Astrocyte of the cerebellum (primary cell): Measurements from ENCODE around the gene TRAPPC10.

Source experiments
- DNase-seq: peaks from one replicate; pipeline ENCODE4 v3.0.0-alpha.2; 2011; ENCODE audit warnings: low read depth
- H3K4me3 ChIP-seq: 2 replicates; pipeline ENCODE4 v1.5.1; 2011; ENCODE audit warnings: mild to moderate bottlenecking, low read depth, low read length, moderate library complexity
- in situ Hi-C: cut with HindIII; loops from 2 replicates; pipeline ENCODE4 v1.10.0; 2017; ENCODE audit warnings: low sequenced_read_pairs
- TF ChIP-seq, protein P1 (sequence below): IDR thresholded peaks from 2 replicates; pipeline ENCODE4 v1.5.1; 2012; ENCODE audit warnings: low read length, low read depth, moderate library complexity, mild to moderate bottlenecking; ENCODE audit errors: missing control alignments

The TRAPPC10 gene

DNA sequence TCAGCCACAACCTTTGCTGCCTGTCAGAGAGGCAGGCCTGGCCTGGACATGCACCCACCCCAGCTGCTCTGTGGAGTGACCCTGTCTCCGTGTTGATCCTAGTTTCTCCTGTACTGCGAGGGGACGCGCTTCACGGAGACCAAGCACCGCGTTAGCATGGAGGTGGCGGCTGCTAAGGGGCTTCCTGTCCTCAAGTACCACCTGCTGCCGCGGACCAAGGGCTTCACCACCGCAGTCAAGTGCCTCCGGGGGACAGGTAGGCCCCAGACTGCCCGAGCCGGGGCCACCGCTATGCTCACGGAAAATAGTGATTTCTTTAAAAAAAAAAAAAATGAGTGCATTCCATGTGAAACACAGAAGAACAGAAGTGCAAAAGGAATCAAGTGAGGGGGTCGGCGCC lies 41.6 kb upstream of the TRAPPC10 start:
- H3K4me3 ChIP-seq = no peak overlapping the region
- in situ Hi-C loops = no loop called here
- TF ChIP-seq, protein P1, sequence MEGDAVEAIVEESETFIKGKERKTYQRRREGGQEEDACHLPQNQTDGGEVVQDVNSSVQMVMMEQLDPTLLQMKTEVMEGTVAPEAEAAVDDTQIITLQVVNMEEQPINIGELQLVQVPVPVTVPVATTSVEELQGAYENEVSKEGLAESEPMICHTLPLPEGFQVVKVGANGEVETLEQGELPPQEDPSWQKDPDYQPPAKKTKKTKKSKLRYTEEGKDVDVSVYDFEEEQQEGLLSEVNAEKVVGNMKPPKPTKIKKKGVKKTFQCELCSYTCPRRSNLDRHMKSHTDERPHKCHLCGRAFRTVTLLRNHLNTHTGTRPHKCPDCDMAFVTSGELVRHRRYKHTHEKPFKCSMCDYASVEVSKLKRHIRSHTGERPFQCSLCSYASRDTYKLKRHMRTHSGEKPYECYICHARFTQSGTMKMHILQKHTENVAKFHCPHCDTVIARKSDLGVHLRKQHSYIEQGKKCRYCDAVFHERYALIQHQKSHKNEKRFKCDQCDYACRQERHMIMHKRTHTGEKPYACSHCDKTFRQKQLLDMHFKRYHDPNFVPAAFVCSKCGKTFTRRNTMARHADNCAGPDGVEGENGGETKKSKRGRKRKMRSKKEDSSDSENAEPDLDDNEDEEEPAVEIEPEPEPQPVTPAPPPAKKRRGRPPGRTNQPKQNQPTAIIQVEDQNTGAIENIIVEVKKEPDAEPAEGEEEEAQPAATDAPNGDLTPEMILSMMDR = no peak
- no peak for DNase-seq

GRCh38 chr21:43971201-43971991 lies 40.7 kb upstream of the TRAPPC10 start:
- TF ChIP-seq, protein P1 = no peak
- no peak overlapping the region for H3K4me3 ChIP-seq
- no peak for DNase-seq
- in situ Hi-C loops = no loop called here

DNA sequence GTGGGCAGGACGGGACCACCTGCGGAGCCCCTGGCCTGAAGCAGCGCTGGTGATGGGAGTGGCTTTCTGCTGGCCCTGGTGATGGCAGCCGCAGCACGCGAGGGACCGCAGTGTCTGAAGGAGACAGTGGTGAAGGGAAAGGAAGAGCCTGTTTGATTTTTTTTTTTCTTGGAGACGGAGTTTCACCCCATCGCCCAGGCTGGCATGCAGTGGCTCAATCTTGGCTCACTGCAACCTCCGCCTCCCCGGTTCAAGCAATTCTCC lies 40.2 kb upstream of the TRAPPC10 start:
- H3K4me3 ChIP-seq = no peak overlapping the region
- in situ Hi-C loops = no loop called here
- no peak for DNase-seq
- TF ChIP-seq, protein P1 = no peak

- no peak overlapping the region for H3K4me3 ChIP-seq
- no peak for DNase-seq
- in situ Hi-C loops = no loop called here
- TF ChIP-seq, protein P1 = no peak
Measured at GRCh38 chr21:43972850-43973633, 39.1 kb upstream of the TRAPPC10 start.

- in situ Hi-C loops = no loop called here
- DNase-seq = no peak
- TF ChIP-seq, protein P1 = no peak
- H3K4me3 ChIP-seq = no peak overlapping the region
Measured at GRCh38 chr21:43973634-43973955, 38.5 kb upstream of the TRAPPC10 start.

- no peak overlapping the region for H3K4me3 ChIP-seq
- TF ChIP-seq, protein P1 = no peak
- in situ Hi-C loops = no loop called here
- DNase-seq = no peak
Measured at GRCh38 chr21:43974791-43975468, 37.2 kb upstream of the TRAPPC10 start.
